Limb (tissue), 2 donors: ENCODE data around the gene DRD4.
"Not testable (repeated sequence)": the region's sequence is repeated elsewhere in the genome, so short reads cannot be mapped to it uniquely, and the experiment has no call there.

Experiments used
- DNase-seq, 2 donors: peaks; one replicate each; pipeline ENCODE4 v3.0.0-alpha.2; 2016; ENCODE audit errors: extremely low spot score in 2 of 2

Gene DRD4

GRCh38 chr11:678297-678696, 41.2 kb downstream of the DRD4 start:
- DNase-seq, result no peak

- DNase-seq, result no peak
Observed at GRCh38 chr11:679271-680207, 42.5 kb downstream of the DRD4 start.

GRCh38 chr11:680476-680875, 43.4 kb downstream of the DRD4 start:
- DNase-seq, result no peak

GRCh38 chr11:680970-681369, 43.9 kb downstream of the DRD4 start:
- DNase-seq, result no peak

GRCh38 chr11:686451-687243, 49.6 kb downstream of the DRD4 start:
- DNase-seq, result no peak

GRCh38 chr11:687751-688150, 50.7 kb downstream of the DRD4 start:
- no peak for DNase-seq

GRCh38 chr11:688681-689080, 51.6 kb downstream of the DRD4 start:
- DNase-seq, result no peak

- no peak for DNase-seq
Observed at GRCh38 chr11:689625-690024, 52.6 kb downstream of the DRD4 start.

- DNase-seq, result not testable (repeated sequence)
Observed at GRCh38 chr11:690244-690643, 53.2 kb downstream of the DRD4 start.
